NCI-H146 treated with DMSO at 0.1 percent for 48 hours (cell line): ENCODE results near the gene RDH13.
A peak's percentile ranks its signal among the peaks of the same experiment; 100 is the strongest.

ENCODE experiments used
- DNase-seq: peaks from one replicate; lab custom pipeline; 2025; ENCODE audit not compliant: unreplicated experiment; lab: John Stamatoyannopoulos, UW

RDH13 gene

DNA sequence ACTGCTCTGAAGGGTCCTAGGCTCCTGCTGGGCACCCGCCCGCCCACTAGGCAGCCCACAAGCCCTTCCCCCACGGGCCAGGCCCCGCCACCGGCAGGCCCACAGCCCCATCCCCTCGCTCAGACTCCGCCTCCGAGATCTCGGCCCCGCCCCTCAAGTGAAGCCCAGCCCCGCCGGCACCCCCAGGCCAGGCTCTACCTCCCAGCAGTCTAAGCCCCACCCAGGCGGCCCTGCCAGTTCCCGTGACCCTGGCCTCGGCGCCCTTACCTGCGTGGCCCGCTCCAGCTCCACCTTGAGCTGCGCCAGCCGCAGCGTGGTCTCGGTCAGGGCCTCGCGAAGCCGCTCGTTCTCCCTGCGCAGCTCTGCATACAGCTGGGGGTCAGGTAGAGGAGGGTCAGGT, 29.0 kb upstream of the RDH13 start:
- DNase-seq = no peak

DNA sequence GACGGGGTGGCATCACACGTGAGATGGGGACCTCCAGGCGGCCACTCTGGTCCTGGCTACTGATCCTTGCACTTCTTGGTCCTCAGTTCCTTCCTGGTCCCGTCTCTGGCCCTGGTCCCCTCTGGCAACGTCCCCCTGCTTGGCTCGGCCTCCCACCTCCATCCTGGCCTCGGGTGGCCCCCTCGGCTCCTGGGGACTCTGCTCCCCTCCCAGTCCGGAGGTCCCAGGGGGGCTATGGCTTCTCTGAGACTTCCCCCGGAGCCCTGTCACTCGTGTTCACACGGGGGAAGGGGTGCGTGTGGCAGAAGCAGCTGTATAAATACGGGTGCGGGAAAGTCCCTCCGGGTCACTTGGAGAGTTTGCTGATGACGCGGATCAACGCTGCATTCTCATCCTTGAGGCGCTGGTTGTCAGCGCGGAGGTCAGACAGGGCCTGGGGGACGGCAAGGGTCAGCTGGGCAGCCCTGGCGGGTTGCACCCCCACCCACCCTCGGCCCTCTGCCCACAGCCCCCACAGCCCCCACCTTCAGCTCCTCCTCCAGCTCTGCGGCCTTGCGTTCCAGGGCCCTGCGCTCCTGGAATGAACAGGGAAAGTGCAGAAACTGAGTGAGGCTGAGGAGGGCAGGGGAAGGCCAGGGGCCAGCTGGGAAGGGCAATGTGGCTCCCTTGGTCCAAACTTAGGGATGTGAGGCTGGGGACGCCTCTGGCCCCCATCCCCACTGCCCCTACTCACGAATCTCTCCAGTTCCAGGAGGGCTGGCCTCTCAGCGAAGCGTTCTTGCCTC, 28.4 kb upstream of the RDH13 start:
- no peak for DNase-seq

DNA sequence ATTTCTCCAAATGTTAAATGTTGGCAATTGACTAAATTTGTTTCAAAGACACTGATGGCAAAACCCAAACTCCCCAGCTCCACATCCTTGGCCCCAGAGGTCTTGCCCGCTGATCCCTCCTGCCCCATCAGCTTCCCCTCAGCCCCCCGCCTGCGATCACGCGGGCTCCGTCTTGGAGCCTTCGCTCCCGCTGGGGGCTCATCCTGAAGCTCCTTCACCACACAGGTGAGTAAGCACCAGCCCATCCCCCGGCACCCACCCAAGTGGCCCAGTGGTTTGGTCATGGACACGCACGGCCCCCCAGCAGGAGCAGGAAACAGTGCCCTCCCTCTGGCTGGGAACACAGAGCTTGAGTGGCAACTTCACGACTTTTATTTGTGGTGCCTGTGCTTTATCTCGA, 27.6 kb upstream of the RDH13 start:
- DNase-seq = no peak

- no peak for DNase-seq
These were observed 26.5 kb upstream of the RDH13 start for GRCh38 chr19:55089342-55089944.

- peak; percentile 13 for DNase-seq
These were observed 25.8 kb upstream of the RDH13 start for GRCh38 chr19:55088543-55089341.

- DNase-seq = no peak
These were observed 25.1 kb upstream of the RDH13 start for GRCh38 chr19:55088021-55088451.

DNA sequence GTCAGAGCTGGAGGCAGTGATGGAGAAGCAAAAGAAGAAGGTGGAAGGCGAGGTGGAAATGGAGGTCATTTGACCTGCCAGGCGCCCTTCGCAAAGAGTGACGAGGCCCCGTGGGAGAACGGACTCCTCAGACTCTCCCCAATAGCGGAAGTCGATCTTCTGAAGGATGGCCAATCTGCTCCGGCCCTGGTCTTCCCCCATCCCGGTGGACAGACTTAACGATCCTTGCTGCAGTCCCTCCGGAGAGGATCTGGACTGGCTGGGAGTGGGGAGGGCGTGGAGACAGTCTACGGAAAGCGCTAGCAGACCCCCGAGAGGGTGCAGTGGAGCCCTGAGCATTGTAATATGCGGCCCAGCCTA, 24.6 kb upstream of the RDH13 start:
- DNase-seq = no peak

- DNase-seq = peak; percentile 91
These were observed 24.0 kb upstream of the RDH13 start for GRCh38 chr19:55086730-55087541.

DNA sequence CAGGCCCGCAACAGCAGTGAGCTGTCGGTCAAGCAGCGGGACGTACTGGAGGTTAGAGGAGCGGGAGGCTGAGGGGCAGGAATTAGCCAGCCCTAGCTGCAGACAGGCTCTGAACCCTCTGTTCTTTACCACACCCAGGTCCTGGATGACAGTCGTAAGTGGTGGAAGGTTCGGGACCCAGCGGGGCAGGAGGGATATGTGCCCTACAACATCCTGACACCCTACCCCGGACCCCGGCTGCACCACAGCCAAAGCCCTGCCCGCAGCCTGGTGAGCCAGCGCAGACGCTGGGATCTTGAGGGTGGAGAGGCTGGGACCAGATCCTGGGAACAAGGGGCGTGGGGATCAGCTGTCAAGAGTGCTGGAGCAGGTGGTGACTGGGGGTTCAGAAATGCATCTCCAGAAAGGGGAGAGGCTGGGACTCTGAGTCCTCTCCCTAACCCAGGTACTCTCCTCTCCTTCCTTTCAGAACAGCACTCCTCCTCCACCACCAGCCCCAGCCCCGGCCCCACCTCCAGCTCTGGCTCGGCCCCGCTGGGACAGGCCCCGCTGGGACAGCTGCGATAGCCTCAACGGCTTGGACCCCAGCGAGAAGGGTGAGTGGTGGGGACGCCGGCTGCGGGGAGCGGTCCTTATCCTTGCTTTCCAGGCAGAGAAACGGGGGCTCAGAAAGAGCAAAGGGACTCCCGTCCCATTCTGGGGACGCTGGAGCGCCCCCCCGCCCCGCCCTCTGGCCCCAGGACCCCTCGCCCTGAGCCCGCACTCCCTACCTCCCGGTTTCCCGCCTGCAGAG, 23.2 kb upstream of the RDH13 start:
- no peak for DNase-seq

DNA sequence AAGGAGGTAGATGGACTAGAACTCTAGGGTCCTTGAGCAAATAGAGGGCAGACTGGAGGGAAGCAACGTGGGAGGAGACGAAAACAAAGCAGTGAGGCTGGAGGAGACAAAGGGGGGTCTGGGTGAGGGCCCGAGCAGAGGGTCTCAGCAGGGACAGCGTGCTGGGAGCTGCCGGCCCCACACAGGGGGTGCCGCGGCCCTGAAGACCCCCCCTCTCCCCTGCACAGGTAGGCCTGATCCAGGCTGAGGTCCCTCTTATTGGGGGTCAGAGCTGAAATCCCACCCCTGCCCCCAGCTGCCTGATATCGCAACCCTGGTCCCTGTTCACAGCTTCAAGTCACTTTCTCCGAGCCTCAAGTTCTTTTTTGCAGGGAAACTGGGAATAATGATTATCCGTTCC, 21.5 kb upstream of the RDH13 start:
- no peak for DNase-seq

DNA sequence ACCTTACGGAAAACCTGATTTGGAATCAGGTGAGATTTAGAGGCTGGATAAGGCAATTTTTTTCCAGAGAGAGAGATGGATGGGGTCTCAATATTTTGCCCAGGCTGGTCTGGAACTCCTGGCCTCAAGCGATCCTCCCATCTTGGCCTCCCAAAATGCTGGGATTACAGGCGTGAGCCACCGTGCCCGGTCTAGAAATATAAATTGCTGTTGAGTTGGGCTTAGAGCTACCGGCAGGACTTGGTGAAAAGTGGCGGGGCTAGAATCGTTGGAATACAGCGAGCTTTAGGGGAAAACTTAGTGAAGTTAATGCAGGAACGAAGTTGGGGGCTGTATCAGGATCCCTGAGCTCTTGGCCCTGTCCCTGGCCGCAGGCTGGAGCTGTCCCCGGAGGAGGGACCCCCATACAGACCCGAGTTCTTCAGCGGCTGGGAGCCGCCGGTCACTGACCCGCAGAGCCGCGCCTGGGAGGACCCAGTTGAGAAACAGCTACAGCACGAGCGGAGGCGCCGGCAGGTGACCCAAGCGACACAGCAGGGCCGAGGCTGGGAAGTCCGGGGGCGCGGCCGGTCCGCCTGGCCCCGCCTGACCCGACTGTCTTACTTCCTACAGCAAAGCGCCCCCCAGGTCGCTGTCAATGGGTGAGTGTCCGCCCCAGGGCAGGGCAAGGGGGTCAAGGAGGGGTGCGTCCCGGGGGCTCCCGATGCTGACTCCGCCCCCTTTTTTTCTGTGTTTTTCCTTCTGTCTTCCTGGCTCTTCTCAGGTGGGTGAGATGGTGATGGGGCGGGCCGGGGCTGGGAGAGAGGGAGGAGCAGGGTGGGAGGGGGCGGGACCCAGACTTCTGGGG, 20.3 kb upstream of the RDH13 start:
- no peak for DNase-seq

- DNase-seq = no peak
These were observed 19.3 kb upstream of the RDH13 start for GRCh38 chr19:55082020-55082851.

GRCh38 chr19:55081770-55082019, 18.7 kb upstream of the RDH13 start:
- DNase-seq = no peak

DNA sequence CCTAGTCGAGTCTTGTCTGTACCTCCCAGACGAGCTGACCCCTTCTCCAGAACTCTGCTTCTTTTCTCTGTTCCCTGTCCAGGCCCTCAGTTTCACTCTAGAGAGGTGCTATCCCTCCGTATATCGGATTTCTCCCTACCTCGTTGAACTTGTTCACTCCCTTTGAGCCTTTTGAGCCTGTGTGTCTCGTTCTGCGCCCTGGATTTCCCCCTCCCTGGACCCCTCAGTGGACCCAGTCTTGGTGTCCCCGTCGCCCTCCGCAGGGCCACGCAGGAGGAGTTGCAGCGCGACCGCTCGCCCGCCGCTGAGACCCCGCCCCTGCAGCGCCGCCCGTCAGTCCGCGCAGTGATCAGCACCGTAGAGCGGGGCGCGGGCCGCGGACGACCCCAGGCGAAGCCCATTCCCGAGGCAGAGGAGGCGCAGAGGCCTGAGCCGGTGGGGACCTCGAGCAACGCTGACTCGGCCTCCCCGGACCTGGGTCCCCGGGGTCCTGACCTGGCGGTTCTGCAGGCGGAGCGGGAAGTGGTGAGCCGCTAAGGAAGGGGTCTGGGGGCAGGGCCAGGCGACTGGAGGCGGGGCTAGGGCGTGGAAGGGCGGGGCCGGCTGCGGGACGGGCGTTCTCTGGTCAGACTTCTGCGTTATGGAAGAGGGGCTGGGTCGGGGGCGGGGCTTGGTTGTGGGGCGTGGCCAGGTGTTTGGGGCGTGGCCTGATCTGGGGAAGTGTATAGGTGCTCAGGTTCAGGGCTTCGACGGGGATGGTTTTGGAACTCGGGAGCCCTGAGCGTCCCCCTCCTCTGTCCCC, 18.2 kb upstream of the RDH13 start:
- peak; percentile 64 for DNase-seq

DNA sequence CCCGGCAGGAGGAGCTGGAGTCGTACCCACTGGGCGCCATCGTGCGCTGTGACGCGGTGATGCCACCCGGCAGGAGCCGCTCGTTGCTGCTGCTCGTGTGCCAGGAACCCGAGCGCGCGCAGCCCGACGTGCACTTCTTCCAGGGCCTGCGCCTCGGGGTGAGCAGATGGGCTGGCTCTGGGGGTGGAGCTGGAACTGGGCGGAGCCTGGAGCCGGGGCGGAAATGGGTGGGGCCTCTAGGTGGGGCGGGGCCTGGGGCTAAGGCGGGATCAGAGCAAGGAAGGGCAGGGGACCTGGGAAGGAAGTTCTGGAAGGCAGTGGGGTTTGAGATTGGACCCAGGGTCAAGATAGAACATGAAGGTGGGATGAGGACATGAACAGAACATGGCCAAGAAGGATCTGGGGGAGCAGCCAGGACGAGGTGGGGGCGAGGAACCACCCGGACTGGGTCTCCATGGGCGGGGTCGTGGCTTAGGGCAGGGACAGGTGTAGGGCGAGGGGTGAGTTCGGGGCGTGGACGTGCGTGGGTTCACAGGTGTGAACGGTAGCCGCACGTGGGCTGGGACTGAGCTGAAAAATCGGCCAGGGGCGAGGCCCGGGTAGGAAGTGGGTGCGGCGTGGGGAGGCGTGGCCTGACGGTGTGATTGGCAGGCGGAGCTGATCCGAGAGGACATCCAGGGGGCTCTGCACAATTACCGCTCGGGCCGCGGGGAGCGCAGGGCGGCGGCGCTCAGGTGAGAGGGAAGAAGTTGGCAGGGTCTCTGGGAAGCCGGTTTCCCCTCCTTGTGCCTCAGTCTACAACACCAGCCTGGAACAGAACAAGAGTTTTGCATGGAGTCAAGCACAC, 17.4 kb upstream of the RDH13 start:
- peak; percentile 78 for DNase-seq

DNA sequence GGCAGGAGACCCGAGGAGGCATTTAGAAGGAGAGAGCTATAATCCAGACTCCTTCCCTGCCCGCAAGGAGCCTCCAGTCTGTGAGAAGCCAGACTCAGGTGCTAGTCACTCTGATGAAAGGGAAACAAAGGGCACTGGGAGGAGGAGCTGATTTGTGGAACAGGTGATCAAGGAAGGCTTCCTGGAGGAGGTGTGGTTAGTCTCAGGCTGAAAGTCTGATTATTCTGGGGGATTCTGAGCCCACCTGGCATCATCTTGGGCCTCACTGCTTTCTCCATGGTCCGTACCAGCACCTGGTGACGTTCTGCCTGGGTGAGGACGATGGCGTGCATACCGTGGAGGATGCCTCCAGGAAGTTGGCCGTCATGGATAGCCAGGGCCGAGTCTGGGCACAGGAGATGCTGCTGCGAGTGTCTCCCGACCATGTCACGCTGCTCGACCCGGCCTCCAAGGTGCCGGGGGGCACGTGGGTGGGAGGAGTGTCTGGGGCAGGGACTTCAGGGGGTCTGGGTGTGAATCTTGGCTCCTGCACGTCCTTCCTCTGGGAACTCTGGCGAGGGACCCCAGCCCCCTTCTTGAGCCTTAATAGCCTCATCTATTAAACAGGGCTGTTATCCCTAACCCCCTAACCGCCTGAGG, 16.6 kb upstream of the RDH13 start:
- no peak for DNase-seq

GRCh38 chr19:55078996-55079395, 16.0 kb upstream of the RDH13 start:
- DNase-seq = no peak
